K562 (cell line): ENCODE measurements around the gene NXT1. TPM values are rescaled to one million over a fixed set of nuclear protein-coding genes. Genes with fewer than 3 reads are reported as not detected.

Experiments
- ATAC-seq: fragments of 200-7000 bp; cut with Tn5 transposase; 3 replicates; pipeline ENCODE4 v1.9.1; 2020; ENCODE audit warnings: moderate library complexity
- BruUV-seq: library from RNA; stranded (reverse); fragments of 400-500 nt; replicated peaks from 2 replicates; lab custom pipeline; 2021; lab: Mats Ljungman, UMichigan
- CTCF ChIA-PET: fragments of 300-600 bp; formaldehyde crosslinking; extraction: SDS; loops from one replicate; lab custom pipeline; 2021; ENCODE audit warnings: low intra/inter-chr PET ratio; lab: Yijun Ruan, JAX
- POLR2A ChIA-PET: fragments of 300-600, 350-650 bp; sonication (Branson Sonifier 250); formaldehyde crosslinking; extraction: SDS; loops from one replicate; lab custom pipeline; 2021; ENCODE audit warnings: antibody characterized with exemption, inconsistent platforms; lab: Yijun Ruan, JAX
- DNase-seq, 4 experiments: peaks; one replicate each; pipeline versions ENCODE4 v3.0.0 to v3.0.0-alpha.2; 2011 to 2018; ENCODE audit warnings: low spot score in 3 of 4, mixed read lengths in 3 of 4; ENCODE audit errors: extremely low read depth in 1 of 4
- FAIRE-seq: peaks from 2 replicates; lab custom pipeline; 2011; peaks lifted over from hg19 to GRCh38; lab: Jason Lieb, UNC
- H2AFZ ChIP-seq: 2 replicates; pipeline ENCODE4 v1.6.0; 2011; ENCODE audit warnings: low read depth, low read length, control low read depth, inconsistent platforms
- H3K27ac ChIP-seq: fragments of 200-600 bp; 3 replicates; pipeline ENCODE4 v1.8.0; 2011; ENCODE audit warnings: low read depth, mild to moderate bottlenecking, control low read depth, inconsistent platforms, low read length, moderate library complexity, mixed read lengths; ENCODE audit errors: extremely low read depth
- H3K27me3 ChIP-seq, 2 experiments: fragments of 300-600 bp in 1 of 2; 2 replicates in 1 of 2; 3 replicates in 1 of 2; pipeline versions ENCODE4 v1.6.0 to v1.8.0; 2011; ENCODE audit warnings: inconsistent platforms in 2 of 2, low read length in 2 of 2, mild to moderate bottlenecking in 1 of 2, mixed read lengths in 1 of 2, moderate library complexity in 1 of 2; ENCODE audit not compliant: control insufficient read depth in 2 of 2, insufficient read depth in 2 of 2
- H3K36me3 ChIP-seq: fragments of 300-600 bp; 3 replicates; pipeline ENCODE4 v1.8.0; 2011; ENCODE audit warnings: mild to moderate bottlenecking, low read length, inconsistent platforms; ENCODE audit not compliant: control insufficient read depth, insufficient read depth
- H3K4me1 ChIP-seq, 2 experiments: fragments of 200-600 bp in 1 of 2; replicated peaks in 1 of 2; 2 replicates in 1 of 2; 3 replicates in 1 of 2; pipeline versions ENCODE4 v1.5.1 to v1.8.0; 2011; ENCODE audit warnings: inconsistent platforms in 2 of 2, low read length in 2 of 2, mild to moderate bottlenecking in 1 of 2, mixed read lengths in 1 of 2, moderate library complexity in 1 of 2; ENCODE audit not compliant: control insufficient read depth in 2 of 2, insufficient read depth in 2 of 2
- H3K4me2 ChIP-seq: 2 replicates; pipeline ENCODE4 v1.6.1; 2011; ENCODE audit warnings: low read length, control low read depth, inconsistent platforms, mixed read lengths; ENCODE audit not compliant: insufficient read depth
- H3K4me3 ChIP-seq: fragments of 200-600 bp; sonication (generic), shearing (Covaris generic); 2 replicates; pipeline ENCODE4 v1.5.1; 2016; ENCODE audit warnings: control low read depth, inconsistent platforms
- H3K79me2 ChIP-seq: fragments of 200-600 bp; 3 replicates; pipeline ENCODE4 v1.8.0; 2011; ENCODE audit warnings: low read length, inconsistent platforms; ENCODE audit not compliant: control insufficient read depth, insufficient read depth
- H3K9ac ChIP-seq, 2 experiments: 2 replicates each; pipeline versions ENCODE4 v1.6.0 to v1.6.1; 2011; ENCODE audit warnings: low read depth in 2 of 2, low read length in 2 of 2, control low read depth in 1 of 2, inconsistent platforms in 1 of 2, mild to moderate bottlenecking in 1 of 2, mixed read lengths in 1 of 2; ENCODE audit not compliant: insufficient read depth in 1 of 2
- H3K9me1 ChIP-seq: one replicate; pipeline ENCODE4 v1.6.0; 2011; ENCODE audit warnings: inconsistent platforms, mild to moderate bottlenecking, low read length, moderate library complexity; ENCODE audit not compliant: control insufficient read depth, insufficient read depth
- H3K9me3 ChIP-seq: replicated peaks from 2 replicates; pipeline ENCODE4 v1.5.1; 2011; ENCODE audit warnings: low read depth, low read length, inconsistent platforms; ENCODE audit not compliant: control insufficient read depth, insufficient read depth
- H4K20me1 ChIP-seq: replicated peaks from 2 replicates; pipeline ENCODE4 v1.6.1; 2011; ENCODE audit warnings: low read length, inconsistent platforms, mixed read lengths; ENCODE audit not compliant: control insufficient read depth, insufficient read depth
- BHLHE40 ChIP-seq: IDR thresholded peaks from 2 replicates; pipeline ENCODE4 v1.6.1; 2011; ENCODE audit warnings: low read length, improper control_type of control experiment
- BRD9 ChIP-seq: fragments of 450-650 bp; IDR thresholded peaks from 2 replicates; pipeline ENCODE4 v1.6.1; 2018; ENCODE audit warnings: low read depth; ENCODE audit not compliant: partially characterized antibody
- CHD1 ChIP-seq: fragments of 200-600 bp; sonication (generic); IDR thresholded peaks from one replicate; pipeline ENCODE4 v1.6.1; 2012; ENCODE audit warnings: mild to moderate bottlenecking, moderate library complexity, low read length, inconsistent platforms
- DIDO1 ChIP-seq: fragments of 450-650 bp; IDR thresholded peaks from 2 replicates; pipeline ENCODE4 v1.6.1; 2016; ENCODE audit warnings: low read depth, missing biosample characterization, missing genetic modification characterization
- FUS ChIP-seq: fragments of 200-400 bp; formaldehyde crosslinking; optimal IDR thresholded peaks from 2 replicates; pipeline ENCODE3; 2017; ENCODE audit warnings: low read depth, low read length
- HDAC1 ChIP-seq, 2 experiments: fragments of 450-650 bp; IDR thresholded peaks; 2 replicates each; pipeline ENCODE4 v1.6.1; 2016 to 2017; ENCODE audit warnings: inconsistent platforms in 1 of 2, mild to moderate bottlenecking in 1 of 2, moderate library complexity in 1 of 2
- HDGF ChIP-seq: fragments of 450-650 bp; IDR thresholded peaks from 2 replicates; pipeline ENCODE4 v1.6.1; 2016
- TAF15 ChIP-seq: fragments of 200-400 bp; formaldehyde crosslinking; IDR thresholded peaks from 2 replicates; pipeline ENCODE4 v1.6.1; 2017; ENCODE audit warnings: mild to moderate bottlenecking, low read depth, low read length, moderate library complexity
- ZFP1 ChIP-seq: fragments of 450-650 bp; formaldehyde crosslinking; IDR thresholded peaks from 2 replicates; pipeline ENCODE4 v1.4.0; 2020; ENCODE audit warnings: mild to moderate bottlenecking, mixed read lengths
- ZNF212 ChIP-seq: fragments of 450-650 bp; formaldehyde crosslinking; IDR thresholded peaks from 2 replicates; pipeline ENCODE4 v1.4.0; 2020; ENCODE audit warnings: mild to moderate bottlenecking
- ZNF239 ChIP-seq: fragments of 250-450 bp; sonication (Bioruptor Pico); IDR thresholded peaks from 2 replicates; pipeline ENCODE4 v1.4.0; 2020; ENCODE audit warnings: mild to moderate bottlenecking
- ZNF561 ChIP-seq: fragments of 450-650 bp; formaldehyde crosslinking; conservative IDR thresholded peaks from 2 replicates; pipeline ENCODE4 v1.4.0; 2020; ENCODE audit warnings: mild to moderate bottlenecking, moderate library complexity
- ZNF699 ChIP-seq: fragments of 250-450 bp; sonication (Bioruptor Pico); IDR thresholded peaks from 2 replicates; pipeline ENCODE4 v1.8.0; 2021; ENCODE audit warnings: mild to moderate bottlenecking, moderate library complexity; ENCODE audit not compliant: insufficient replicate concordance
- ZNF75A ChIP-seq: fragments of 450-650 bp; formaldehyde crosslinking; IDR thresholded peaks from 2 replicates; pipeline ENCODE4 v1.4.0; 2020; ENCODE audit warnings: mild to moderate bottlenecking
- WGBS: fragments of 100-300 bp; shearing (Covaris generic); methylation state at CpG from one replicate; pipeline ENCODE4 v1.1.6; 2016; ENCODE audit warnings: low coverage, mixed read lengths; ENCODE audit not compliant: insufficient coverage; ENCODE audit errors: missing lambda C conversion rate; 5-methylcytosine and 5-hydroxymethylcytosine counted together
- in situ Hi-C: fragments of 300-500 bp; cut with MboI; formaldehyde crosslinking; loops from 4 replicates; pipeline ENCODE4 v1.15.0; 2018; ENCODE audit warnings: inconsistent platforms, mixed read lengths
- intact Hi-C: fragments of 100-400 bp; cut with micrococcal nuclease; formaldehyde crosslinking; loops from 2 replicates; pipeline ENCODE4 v1.14.2; 2022
- polyA plus RNA-seq, 8 experiments: library from polyadenylated mRNA; depleted of rRNA in 4 of 8; stranded (reverse) in 5 of 8; unstranded in 3 of 8; fragments of >200 nt; fragmentation: Nextera tagmentation in 2 of 8; fragmentation: Illumina TruSeq in 1 of 8; extraction: Ambion mirVana in 2 of 8; extraction: Trizol in 1 of 8; gene quantifications; 2 replicates each; pipeline versions ENCODE4 v1.2.1 to v1.2.3, GENCODE V29; 2011 to 2014; ENCODE audit warnings: inconsistent platforms in 1 of 8, missing spikeins in 1 of 8
- total RNA-seq, 7 experiments: library from RNA; depleted of rRNA in 6 of 7; stranded (reverse); fragments of >200 nt in 6 of 7; fragmentation: Illumina TruSeq in 2 of 7; extraction: Trizol in 2 of 7; gene quantifications; 2 replicates each; pipeline versions ENCODE4 v1.2.1 to v1.2.3, GENCODE V29; 2011 to 2021; ENCODE audit warnings: low replicate concordance in 1 of 7
- TF ChIP-seq, protein P1 (sequence below): fragments of 450-650 bp; IDR thresholded peaks from one replicate; pipeline ENCODE4 v1.6.1; 2018; ENCODE audit warnings: mild to moderate bottlenecking, moderate library complexity; ENCODE audit not compliant: partially characterized antibody
- TF ChIP-seq, protein P2 (sequence below): sonication (generic); formaldehyde crosslinking; IDR thresholded peaks from 2 replicates; pipeline ENCODE4 v1.8.1; 2023; ENCODE audit warnings: mild to moderate bottlenecking, missing genetic modification reagents
- TF ChIP-seq, protein P3 (sequence below): fragments of 250-450 bp; sonication (Bioruptor Pico); IDR thresholded peaks from 2 replicates; pipeline ENCODE4 v1.8.0; 2022; ENCODE audit warnings: moderate library complexity, mild to moderate bottlenecking, inconsistent platforms

NXT1 gene
- total and polyA plus RNA-seq, 9 of the 15 experiments (the other 6 are each of a cell fraction or from before 2014, with no cell fraction given): 7.7 to 50.9 (median 35.6) TPM

DNA sequence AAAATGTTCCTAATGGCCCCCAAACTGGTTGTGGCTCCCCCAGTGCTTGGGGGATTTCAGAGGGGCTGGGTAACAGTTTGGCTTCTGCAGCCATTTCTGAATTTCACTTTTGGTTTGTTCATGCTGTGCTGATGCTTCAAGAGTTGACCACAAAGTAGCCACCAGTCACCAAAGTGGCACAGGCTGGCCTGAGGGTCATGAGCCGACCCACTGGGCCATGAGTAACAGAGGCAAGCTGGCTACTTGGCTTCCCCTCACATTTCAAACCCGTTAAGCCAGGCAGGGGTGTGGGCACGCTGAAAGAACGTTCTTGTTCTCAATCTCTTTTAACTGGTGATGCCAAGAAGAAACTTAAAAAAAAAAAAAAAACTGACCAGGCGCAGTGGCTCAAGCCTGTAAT, 15.1 kb upstream of the NXT1 start:
- Histone ChIP-seq H3K9me3 (no peaks in the 10 kb centered on the region), H2AFZ (no peak overlapping the region), H3K4me1 (peaks cover 3 to 14% of the 10 kb centered on the region in 2 experiments; a peak in 4 of 5 replicates), H3K9ac (no peak overlapping the region), H4K20me1 (no peaks in the 10 kb centered on the region), H3K27ac (no peak overlapping the region), H3K36me3 (no peaks in the 10 kb centered on the region), H3K27me3 (no peaks in the 10 kb centered on the region), H3K4me2 (no peak overlapping the region), H3K9me1 (no peaks in the 10 kb centered on the region), H3K79me2 (no peaks in the 10 kb centered on the region), H3K4me3 (no peak overlapping the region)
- no peak for ATAC-seq
- no peak for FAIRE-seq
- ChIA-PET POLR2A (no interaction called here), CTCF (no interaction called here)
- no peak for DNase-seq
- 17% methylated on average over 2 of the region's 5 CpGs for WGBS
- BruUV-seq: no TSS peak
- intact Hi-C loops: no loop called here
- TF ChIP-seq ZNF75A: no peak
- no peak for TF ChIP-seq DIDO1 (tag)
- TF ChIP-seq HDGF: no peak
- TF ChIP-seq BRD9: no peak
- TF ChIP-seq CHD1: no peak
- TF ChIP-seq ZNF699 (CRISPR knock-in tag): no peak
- TF ChIP-seq HDAC1 (IDR thresholded peaks at IDR 0.05): no peak
- no peak for TF ChIP-seq ZFP1 (CRISPR knock-in tag)
- TF ChIP-seq TAF15: no peak
- TF ChIP-seq, protein P1, sequence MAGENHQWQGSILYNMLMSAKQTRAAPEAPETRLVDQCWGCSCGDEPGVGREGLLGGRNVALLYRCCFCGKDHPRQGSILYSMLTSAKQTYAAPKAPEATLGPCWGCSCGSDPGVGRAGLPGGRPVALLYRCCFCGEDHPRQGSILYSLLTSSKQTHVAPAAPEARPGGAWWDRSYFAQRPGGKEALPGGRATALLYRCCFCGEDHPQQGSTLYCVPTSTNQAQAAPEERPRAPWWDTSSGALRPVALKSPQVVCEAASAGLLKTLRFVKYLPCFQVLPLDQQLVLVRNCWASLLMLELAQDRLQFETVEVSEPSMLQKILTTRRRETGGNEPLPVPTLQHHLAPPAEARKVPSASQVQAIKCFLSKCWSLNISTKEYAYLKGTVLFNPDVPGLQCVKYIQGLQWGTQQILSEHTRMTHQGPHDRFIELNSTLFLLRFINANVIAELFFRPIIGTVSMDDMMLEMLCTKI: no peak
- TF ChIP-seq BHLHE40: no peak
- TF ChIP-seq, protein P2, sequence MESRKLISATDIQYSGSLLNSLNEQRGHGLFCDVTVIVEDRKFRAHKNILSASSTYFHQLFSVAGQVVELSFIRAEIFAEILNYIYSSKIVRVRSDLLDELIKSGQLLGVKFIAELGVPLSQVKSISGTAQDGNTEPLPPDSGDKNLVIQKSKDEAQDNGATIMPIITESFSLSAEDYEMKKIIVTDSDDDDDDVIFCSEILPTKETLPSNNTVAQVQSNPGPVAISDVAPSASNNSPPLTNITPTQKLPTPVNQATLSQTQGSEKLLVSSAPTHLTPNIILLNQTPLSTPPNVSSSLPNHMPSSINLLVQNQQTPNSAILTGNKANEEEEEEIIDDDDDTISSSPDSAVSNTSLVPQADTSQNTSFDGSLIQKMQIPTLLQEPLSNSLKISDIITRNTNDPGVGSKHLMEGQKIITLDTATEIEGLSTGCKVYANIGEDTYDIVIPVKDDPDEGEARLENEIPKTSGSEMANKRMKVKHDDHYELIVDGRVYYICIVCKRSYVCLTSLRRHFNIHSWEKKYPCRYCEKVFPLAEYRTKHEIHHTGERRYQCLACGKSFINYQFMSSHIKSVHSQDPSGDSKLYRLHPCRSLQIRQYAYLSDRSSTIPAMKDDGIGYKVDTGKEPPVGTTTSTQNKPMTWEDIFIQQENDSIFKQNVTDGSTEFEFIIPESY (CRISPR knock-in tag): no peak
- TF ChIP-seq ZNF561 (CRISPR knock-in tag): no peak
- no peak for TF ChIP-seq ZNF239
- TF ChIP-seq ZNF212 (CRISPR knock-in tag): no peak
- TF ChIP-seq FUS: no peak
- TF ChIP-seq, protein P3, sequence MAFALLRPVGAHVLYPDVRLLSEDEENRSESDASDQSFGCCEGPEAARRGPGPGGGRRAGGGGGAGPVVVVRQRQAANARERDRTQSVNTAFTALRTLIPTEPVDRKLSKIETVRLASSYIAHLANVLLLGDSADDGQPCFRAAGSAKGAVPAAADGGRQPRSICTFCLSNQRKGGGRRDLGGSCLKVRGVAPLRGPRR (CRISPR knock-in tag): no peak
- TF ChIP-seq, all 486 proteins: peak for 0
- in situ Hi-C loops: no loop called here
